GM23338 (cell line): ENCODE results near the gene SLC8A1. TPM values are rescaled to one million over a fixed set of nuclear protein-coding genes. Genes with fewer than 3 reads are reported as not detected.

Experiments used
- ATAC-seq: fragments of 200-7000 bp; cut with Tn5 transposase; 3 replicates; pipeline ENCODE4 v1.9.1; 2020
- DNase-seq: peaks from one replicate; pipeline ENCODE4 v3.0.0-alpha.2; 2015; ENCODE audit warnings: low spot score
- H2AFZ ChIP-seq: fragments of 200-600 bp; sonication (generic); 2 replicates; pipeline ENCODE4 v1.8.0; 2016; ENCODE audit warnings: antibody characterized with exemption, mild to moderate bottlenecking, moderate library complexity
- H3F3A ChIP-seq: fragments of 200-600 bp; sonication (generic); replicated peaks from 2 replicates; pipeline ENCODE4 v1.8.0; 2017; ENCODE audit warnings: antibody characterized with exemption, mixed run types, low read depth
- H3K27ac ChIP-seq: fragments of 200-600 bp; sonication (generic); 2 replicates; pipeline ENCODE4 v1.6.1; 2016; ENCODE audit warnings: low read depth
- H3K27me3 ChIP-seq: fragments of 200-600 bp; sonication (generic); 2 replicates; pipeline ENCODE4 v1.8.0; 2016; ENCODE audit warnings: mild to moderate bottlenecking, mixed run types, moderate library complexity; ENCODE audit not compliant: insufficient read depth
- H3K36me3 ChIP-seq: fragments of 200-600 bp; sonication (generic); 2 replicates; pipeline ENCODE4 v1.8.0; 2016; ENCODE audit warnings: mild to moderate bottlenecking; ENCODE audit not compliant: insufficient read depth
- H3K4me1 ChIP-seq: fragments of 200-600 bp; sonication (generic); 2 replicates; pipeline ENCODE4 v1.8.0; 2016; ENCODE audit warnings: mild to moderate bottlenecking, moderate library complexity; ENCODE audit not compliant: insufficient read depth
- H3K4me2 ChIP-seq: fragments of 200-600 bp; sonication (generic); 2 replicates; pipeline ENCODE4 v1.7.1; 2017; ENCODE audit warnings: mixed run types
- H3K4me3 ChIP-seq: fragments of 200-600 bp; sonication (generic); 2 replicates; pipeline ENCODE4 v1.6.1; 2016; ENCODE audit warnings: mixed run types
- H3K79me2 ChIP-seq: fragments of 200-600 bp; sonication (generic); replicated peaks from 2 replicates; pipeline ENCODE4 v1.8.0; 2017; ENCODE audit warnings: mild to moderate bottlenecking; ENCODE audit not compliant: insufficient read depth
- H3K9me2 ChIP-seq: fragments of 200-600 bp; sonication (generic); 2 replicates; pipeline ENCODE4 v1.8.0; 2017; ENCODE audit not compliant: insufficient read depth
- H4K20me1 ChIP-seq: fragments of 200-600 bp; sonication (generic); replicated peaks from 2 replicates; pipeline ENCODE4 v1.8.0; 2017; ENCODE audit warnings: mild to moderate bottlenecking; ENCODE audit not compliant: insufficient read depth
- H3K27ac Mint-ChIP-seq: 2 replicates; pipeline ENCODE4 v1.8.0; 2020; ENCODE audit warnings: inconsistent platforms, mild to moderate bottlenecking, moderate library complexity, mixed read lengths
- H3K27me3 Mint-ChIP-seq: 3 replicates; pipeline ENCODE4 v1.8.0; 2022; ENCODE audit warnings: low read depth, mild to moderate bottlenecking, moderate library complexity, mixed read lengths, inconsistent platforms; ENCODE audit not compliant: insufficient read depth, poor library complexity
- H3K36me3 Mint-ChIP-seq: 3 replicates; pipeline ENCODE4 v1.8.0; 2021; ENCODE audit warnings: low read depth, mild to moderate bottlenecking, inconsistent platforms, moderate library complexity, mixed read lengths
- H3K4me1 Mint-ChIP-seq: 3 replicates; pipeline ENCODE4 v1.8.0; 2020; ENCODE audit warnings: mild to moderate bottlenecking, inconsistent platforms, mixed read lengths
- H3K4me3 Mint-ChIP-seq: 3 replicates; pipeline ENCODE4 v1.8.0; 2021; ENCODE audit warnings: moderate library complexity, mild to moderate bottlenecking, inconsistent platforms, mixed read lengths
- H3K9me3 Mint-ChIP-seq: 3 replicates; pipeline ENCODE4 v1.8.0; 2020; ENCODE audit warnings: moderate library complexity, mild to moderate bottlenecking, inconsistent platforms, mixed read lengths
- CREB1 ChIP-seq: fragments of 250-450 bp; sonication (Bioruptor Pico); IDR thresholded peaks from 2 replicates; pipeline ENCODE4 v1.5.0; 2020; ENCODE audit warnings: low read depth, mild to moderate bottlenecking, moderate library complexity
- ETS1 ChIP-seq: IDR thresholded peaks from 2 replicates; pipeline ENCODE4 v1.6.1; 2016; ENCODE audit warnings: antibody characterized with exemption
- EZH2 ChIP-seq: fragments of 200-600 bp; sonication (generic); IDR thresholded peaks from one replicate; pipeline ENCODE4 v1.8.0; 2017; ENCODE audit warnings: antibody characterized with exemption, mild to moderate bottlenecking, low read depth; ENCODE audit not compliant: unreplicated experiment
- EZH2phosphoT487 ChIP-seq: fragments of 200-600 bp; sonication (generic); IDR thresholded peaks from one replicate; pipeline ENCODE4 v1.8.1; 2018; ENCODE audit warnings: antibody characterized with exemption; ENCODE audit not compliant: unreplicated experiment
- JUNB ChIP-seq: IDR thresholded peaks from one replicate; pipeline ENCODE4 v1.6.1; 2016; ENCODE audit warnings: antibody characterized with exemption; ENCODE audit not compliant: unreplicated experiment
- NANOG ChIP-seq: IDR thresholded peaks from 2 replicates; pipeline ENCODE4 v1.6.1; 2016; ENCODE audit warnings: antibody characterized with exemption, borderline replicate concordance
- POLR2AphosphoS5 ChIP-seq: IDR thresholded peaks from 2 replicates; pipeline ENCODE4 v1.6.1; 2016; ENCODE audit warnings: antibody characterized with exemption, low read depth
- STAT1 ChIP-seq: IDR thresholded peaks from one replicate; pipeline ENCODE4 v1.6.1; 2016; ENCODE audit warnings: antibody characterized with exemption; ENCODE audit not compliant: unreplicated experiment
- ZNF114 ChIP-seq: fragments of 250-450 bp; sonication (Bioruptor Pico); IDR thresholded peaks from 2 replicates; pipeline ENCODE4 v1.5.0; 2020; ENCODE audit warnings: mild to moderate bottlenecking, moderate library complexity
- ZNF331 ChIP-seq: fragments of 250-450 bp; sonication (Bioruptor Pico); IDR thresholded peaks from 2 replicates; pipeline ENCODE4 v1.5.0; 2020; ENCODE audit warnings: low read depth, mild to moderate bottlenecking, moderate library complexity
- ZNF462 ChIP-seq: fragments of 250-450 bp; sonication (Bioruptor Pico); IDR thresholded peaks from 2 replicates; pipeline ENCODE4 v1.5.0; 2020; ENCODE audit warnings: mild to moderate bottlenecking, moderate library complexity
- polyA plus RNA-seq: library from polyadenylated mRNA; unstranded; fragments of >200 nt; fragmentation: Nextera tagmentation; extraction: Ambion mirVana; gene quantifications from 2 replicates; pipeline ENCODE4 v1.2.1, GENCODE V29; 2016
- total RNA-seq: library from RNA; depleted of rRNA; stranded (reverse); fragments of >200 nt; shearing (Covaris generic); gene quantifications from 2 replicates; pipeline ENCODE4 v1.2.3, GENCODE V29; 2014

Gene SLC8A1
- total and polyA plus RNA-seq, 2 experiments from 2014 or later = 2.5 to 3.3 TPM

GRCh38 chr2:40415391-40415790 lies 36.5 kb downstream of the SLC8A1 start (continued):
- TF ChIP-seq NANOG = no peak
- TF ChIP-seq CREB1 = no peak
- TF ChIP-seq POLR2AphosphoS5 = no peak
- TF ChIP-seq JUNB = no peak

GRCh38 chr2:40412456-40412855 lies 39.4 kb downstream of the SLC8A1 start:
- no peak overlapping the region for H3K4me2 ChIP-seq
- H3K4me1 ChIP-seq = no peaks in the 10 kb centered on the region
- no peaks in the 10 kb centered on the region for H3K9me2 ChIP-seq
- no peak overlapping the region for H3K27ac ChIP-seq
- no peak for TF ChIP-seq STAT1
- TF ChIP-seq ETS1 = no peak
- no peak for TF ChIP-seq JUNB
- no peaks in the 10 kb centered on the region for H3K27me3 ChIP-seq
- no peaks in the 10 kb centered on the region for H3K79me2 ChIP-seq
- H3F3A ChIP-seq = no peaks in the 10 kb centered on the region
- Mint-ChIP-seq H3K36me3 (no peaks in the 10 kb centered on the region), H3K27ac (no peak overlapping the region), H3K9me3 (no peaks in the 10 kb centered on the region), H3K4me1 (no peaks in the 10 kb centered on the region; the same call in 1 of the 3 replicates), H3K4me3 (no peak overlapping the region), H3K27me3 (no peaks in the 10 kb centered on the region)
- no peak for ATAC-seq
- no peaks in the 10 kb centered on the region for H4K20me1 ChIP-seq
- H3K36me3 ChIP-seq = no peaks in the 10 kb centered on the region
- H3K4me3 ChIP-seq = no peak overlapping the region
- no peak for DNase-seq
- no peak overlapping the region for H2AFZ ChIP-seq

GRCh38 chr2:40410695-40411094 lies 41.2 kb downstream of the SLC8A1 start:
- Histone ChIP-seq H3K4me2 (no peak overlapping the region), H3K4me1 (no peaks in the 10 kb centered on the region), H3K79me2 (no peaks in the 10 kb centered on the region), H3K4me3 (no peak overlapping the region), H3K27me3 (no peaks in the 10 kb centered on the region), H3K9me2 (no peaks in the 10 kb centered on the region), H4K20me1 (no peaks in the 10 kb centered on the region), H3K36me3 (no peaks in the 10 kb centered on the region), H3K27ac (no peak overlapping the region), H2AFZ (no peak overlapping the region), H3F3A (no peaks in the 10 kb centered on the region)
- Mint-ChIP-seq H3K36me3 (no peaks in the 10 kb centered on the region), H3K4me3 (no peak overlapping the region), H3K27ac (no peak overlapping the region), H3K4me1 (no peaks in the 10 kb centered on the region; the same call in 1 of the 3 replicates), H3K27me3 (no peaks in the 10 kb centered on the region), H3K9me3 (no peaks in the 10 kb centered on the region)
- DNase-seq = no peak
- ATAC-seq = no peak
- TF ChIP-seq EZH2phosphoT487 (no peak), POLR2AphosphoS5 (no peak), ZNF114 (CRISPR knock-in tag) (no peak), ETS1 (no peak), CREB1 (no peak), STAT1 (no peak), EZH2 (no peak), ZNF462 (CRISPR knock-in tag) (no peak), NANOG (no peak), ZNF331 (CRISPR knock-in tag) (no peak)
